Measurements from ENCODE around the gene OR2A2.

Gene OR2A2

GRCh38 chr7:144086730-144087129, 22.7 kb upstream of the OR2A2 start:
- ATAC-seq = no peak
- no peak for TF ChIP-seq ZFP3 (CRISPR knock-in tag; IDR thresholded peaks at IDR 0.05)
- TF ChIP-seq TOX (CRISPR knock-in tag; IDR thresholded peaks at IDR 0.05; ENCODE audit: borderline replicate concordance) = no peak
- no peak for TF ChIP-seq ARNTL (CRISPR knock-in tag; IDR thresholded peaks at IDR 0.05; ENCODE audit: borderline replicate concordance, low read depth)
- no peak for TF ChIP-seq TCF4 (CRISPR knock-in tag; IDR thresholded peaks at IDR 0.05; ENCODE audit: borderline replicate concordance)
- TF ChIP-seq ZC3H10 (CRISPR knock-in tag; IDR thresholded peaks at IDR 0.05) = no peak
- TF ChIP-seq OSR1 (CRISPR knock-in tag; IDR thresholded peaks at IDR 0.05) = no peak
- no peak for TF ChIP-seq TSHZ2 (CRISPR knock-in tag; IDR thresholded peaks at IDR 0.05)
- TF ChIP-seq ZFP30 (CRISPR knock-in tag; IDR thresholded peaks at IDR 0.05) = no peak
- TF ChIP-seq ESRRG (CRISPR knock-in tag; IDR thresholded peaks at IDR 0.05) = no peak
- no peak for TF ChIP-seq POU6F1 (CRISPR knock-in tag; IDR thresholded peaks at IDR 0.05; ENCODE audit: borderline replicate concordance, low read depth)
- no peak for TF ChIP-seq RARB (CRISPR knock-in tag; IDR thresholded peaks at IDR 0.05)
- no peak for TF ChIP-seq PPARA (CRISPR knock-in tag; IDR thresholded peaks at IDR 0.05; ENCODE audit: borderline replicate concordance)
- TF ChIP-seq ZNF8 (CRISPR knock-in tag; IDR thresholded peaks at IDR 0.05) = no peak
- TF ChIP-seq PATZ1 (CRISPR knock-in tag; IDR thresholded peaks at IDR 0.05; ENCODE audit: borderline replicate concordance) = no peak
- TF ChIP-seq BACH2 (CRISPR knock-in tag; IDR thresholded peaks at IDR 0.05; ENCODE audit: borderline replicate concordance) = no peak
- no peak for TF ChIP-seq CSDC2 (CRISPR knock-in tag; IDR thresholded peaks at IDR 0.05)
- no peak for TF ChIP-seq GLIS3 (CRISPR knock-in tag; IDR thresholded peaks at IDR 0.05)

GRCh38 chr7:144087230-144087629, 22.2 kb upstream of the OR2A2 start:
- ATAC-seq = no peak
- TF ChIP-seq ZNF565 (CRISPR knock-in tag; conservative IDR thresholded peaks at IDR 0.05; ENCODE audit: low read depth) (no peak), OSR1 (CRISPR knock-in tag; IDR thresholded peaks at IDR 0.05) (no peak)

GRCh38 chr7:144090667-144091066, 18.7 kb upstream of the OR2A2 start:
- ATAC-seq = no peak
- TF ChIP-seq ZNF8 (CRISPR knock-in tag; IDR thresholded peaks at IDR 0.05) (peak; percentile 95), RARB (CRISPR knock-in tag; IDR thresholded peaks at IDR 0.05) (no peak)

GRCh38 chr7:144098776-144099175, 10.6 kb upstream of the OR2A2 start:
- TF ChIP-seq ZC3H10 (CRISPR knock-in tag; IDR thresholded peaks at IDR 0.05) (no peak), POU6F1 (CRISPR knock-in tag; IDR thresholded peaks at IDR 0.05; ENCODE audit: borderline replicate concordance, low read depth) (no peak), PATZ1 (CRISPR knock-in tag; IDR thresholded peaks at IDR 0.05; ENCODE audit: borderline replicate concordance) (no peak), ISL1 (CRISPR knock-in tag; IDR thresholded peaks at IDR 0.05) (no peak), SNAI2 (CRISPR knock-in tag; IDR thresholded peaks at IDR 0.05) (no peak), ZNF8 (CRISPR knock-in tag; IDR thresholded peaks at IDR 0.05) (no peak), TOX (CRISPR knock-in tag; IDR thresholded peaks at IDR 0.05; ENCODE audit: borderline replicate concordance) (no peak), CSDC2 (CRISPR knock-in tag; IDR thresholded peaks at IDR 0.05) (no peak), PPARA (CRISPR knock-in tag; IDR thresholded peaks at IDR 0.05; ENCODE audit: borderline replicate concordance) (no peak), CSRNP3 (CRISPR knock-in tag; IDR thresholded peaks at IDR 0.05) (no peak), OSR1 (CRISPR knock-in tag; IDR thresholded peaks at IDR 0.05) (no peak), GLIS3 (CRISPR knock-in tag; IDR thresholded peaks at IDR 0.05) (no peak), ESRRG (CRISPR knock-in tag; IDR thresholded peaks at IDR 0.05) (no peak), ZNF565 (CRISPR knock-in tag; conservative IDR thresholded peaks at IDR 0.05; ENCODE audit: low read depth) (no peak), ARNTL (CRISPR knock-in tag; IDR thresholded peaks at IDR 0.05; ENCODE audit: borderline replicate concordance, low read depth) (no peak), TCF4 (CRISPR knock-in tag; IDR thresholded peaks at IDR 0.05; ENCODE audit: borderline replicate concordance) (no peak), ZFP3 (CRISPR knock-in tag; IDR thresholded peaks at IDR 0.05) (no peak), ZNF70 (CRISPR knock-in tag; IDR thresholded peaks at IDR 0.05) (no peak), BACH2 (CRISPR knock-in tag; IDR thresholded peaks at IDR 0.05; ENCODE audit: borderline replicate concordance) (no peak)
- no peak for ATAC-seq
